GM19099 (cell line): ENCODE measurements around the gene AGBL3.

Experiments used
- POLR2A ChIP-seq: IDR thresholded peaks from 3 replicates; pipeline ENCODE4 v1.6.1; 2011; ENCODE audit warnings: low read depth; ENCODE audit not compliant: insufficient read length; ENCODE audit errors: extremely low read depth

The AGBL3 gene

DNA sequence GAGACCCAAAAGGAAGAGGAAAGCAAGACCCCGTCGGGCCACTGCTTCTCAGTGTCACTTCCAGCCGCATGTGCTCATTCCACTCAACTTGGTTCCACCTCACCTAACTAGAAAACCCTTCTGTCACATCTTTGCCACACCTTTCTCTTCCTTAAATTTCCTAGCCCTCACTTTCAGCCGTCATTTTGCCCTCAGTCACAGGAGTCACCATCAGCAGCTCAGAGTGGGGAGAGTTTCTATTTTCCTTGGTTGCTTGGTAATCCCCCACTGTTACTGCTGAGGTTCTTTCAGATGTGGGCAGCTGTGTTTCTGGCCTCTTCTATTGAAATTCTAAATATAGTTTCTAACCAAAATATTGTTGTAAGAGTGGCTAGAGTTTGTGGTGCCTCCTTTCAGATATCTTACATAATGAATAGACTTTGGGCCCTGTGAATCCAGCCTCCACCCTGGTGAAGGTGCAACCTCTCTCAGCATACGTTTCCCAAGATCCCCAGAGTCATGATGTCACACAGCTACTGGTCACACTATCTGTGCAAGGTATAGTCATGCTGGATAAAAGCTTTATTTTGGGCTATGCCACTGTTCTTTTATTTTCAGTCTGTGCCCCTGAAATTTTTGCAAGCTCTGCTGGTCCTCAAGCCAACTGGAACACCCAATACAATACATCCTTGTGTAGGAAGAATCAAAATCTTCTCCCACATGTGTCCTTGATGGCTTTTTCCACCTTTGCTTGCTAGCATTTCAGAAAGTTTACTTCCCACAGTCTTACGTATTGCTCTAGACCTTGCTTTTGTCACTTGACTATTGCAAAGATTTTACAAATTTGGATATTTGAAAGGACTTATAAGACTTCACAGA, 9.2 kb downstream of the AGBL3 start:
- TF ChIP-seq POLR2A: peak; percentile 39

DNA sequence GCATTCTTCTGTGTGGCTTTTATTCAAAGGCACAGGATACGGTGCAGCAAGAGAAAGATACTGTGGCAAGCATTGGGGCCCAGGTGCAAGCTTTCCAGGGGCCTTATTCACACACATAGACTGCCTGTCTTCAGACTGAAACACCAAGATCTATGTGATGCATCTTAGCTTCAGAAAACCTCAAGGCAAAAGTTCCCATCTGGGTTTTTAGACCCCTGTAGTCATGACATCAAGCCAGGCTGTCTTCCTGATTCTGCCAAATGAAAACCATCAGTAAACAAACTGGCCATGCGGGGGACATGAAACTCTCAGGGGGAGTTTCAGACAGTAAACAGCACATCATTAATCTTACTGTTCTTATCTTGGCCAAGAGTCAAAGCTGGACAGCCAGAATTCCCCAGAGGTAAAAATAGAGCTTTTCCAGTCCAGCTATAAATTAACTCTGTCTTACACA, 9.8 kb downstream of the AGBL3 start:
- peak; percentile 39 for TF ChIP-seq POLR2A

GRCh38 chr7:134997214-134997885, 11.0 kb downstream of the AGBL3 start:
- no peak for TF ChIP-seq POLR2A

DNA sequence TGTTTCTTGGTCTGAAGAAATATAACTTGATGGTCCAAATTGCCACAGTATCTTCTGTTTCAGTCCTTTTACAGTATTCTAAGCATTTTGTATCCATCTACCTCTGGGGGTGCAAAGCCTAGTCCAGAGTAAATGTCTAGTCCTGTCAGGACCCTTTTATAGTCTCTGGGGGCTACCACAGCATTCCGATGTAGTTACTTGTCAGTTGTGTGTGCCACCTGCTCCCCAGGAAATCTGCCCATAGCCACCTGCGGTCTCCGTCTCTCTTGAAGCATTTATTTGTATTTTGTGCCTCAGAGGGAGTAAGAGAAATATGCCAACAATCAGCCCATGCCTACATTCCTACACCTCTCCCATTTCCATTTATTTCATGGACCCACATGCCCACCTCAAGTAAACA, 12.8 kb downstream of the AGBL3 start:
- TF ChIP-seq POLR2A: no peak

GRCh38 chr7:135001390-135002165, 15.3 kb downstream of the AGBL3 start:
- no peak for TF ChIP-seq POLR2A

DNA sequence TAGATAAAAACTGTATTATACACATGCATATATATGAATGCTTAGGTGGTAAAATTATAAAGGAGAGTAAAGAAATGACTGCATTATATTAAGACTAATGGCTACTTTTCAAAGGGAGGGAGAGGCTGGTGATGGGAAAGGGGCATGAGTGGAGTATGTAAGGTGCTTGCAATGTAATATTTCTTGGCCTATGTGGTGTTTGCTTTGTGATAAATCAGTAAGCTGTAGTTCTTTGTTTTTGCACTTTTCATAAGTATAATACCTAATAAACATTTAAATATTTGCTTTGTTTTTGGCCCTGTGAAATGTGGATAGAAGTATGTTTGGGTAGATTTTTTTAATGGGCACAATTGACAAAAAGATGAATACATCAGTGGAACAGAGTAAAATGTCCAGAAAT, 25.9 kb downstream of the AGBL3 start:
- TF ChIP-seq POLR2A: no peak

DNA sequence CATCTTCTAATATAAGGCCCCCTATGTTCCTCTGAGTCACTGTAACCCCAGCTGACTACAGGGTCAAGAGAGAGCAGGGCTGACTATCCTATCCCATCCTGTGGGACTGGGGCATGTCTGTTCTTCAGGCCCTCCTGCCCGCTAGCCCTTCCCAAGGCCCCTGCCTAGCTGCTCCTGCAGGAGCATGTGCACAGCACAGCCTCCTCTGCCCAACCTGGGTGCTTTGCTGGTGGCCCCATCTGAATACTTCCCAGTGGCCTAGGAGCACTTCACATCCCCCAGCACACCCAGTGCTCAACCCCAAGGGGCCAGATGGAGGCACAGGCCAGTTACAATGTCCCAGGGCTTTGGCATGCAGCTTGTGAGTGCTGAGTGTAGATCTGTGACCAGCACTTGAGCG, 37.3 kb downstream of the AGBL3 start:
- TF ChIP-seq POLR2A: no peak

- TF ChIP-seq POLR2A: no peak
These were observed 48.9 kb downstream of the AGBL3 start for GRCh38 chr7:135035252-135035651.

DNA sequence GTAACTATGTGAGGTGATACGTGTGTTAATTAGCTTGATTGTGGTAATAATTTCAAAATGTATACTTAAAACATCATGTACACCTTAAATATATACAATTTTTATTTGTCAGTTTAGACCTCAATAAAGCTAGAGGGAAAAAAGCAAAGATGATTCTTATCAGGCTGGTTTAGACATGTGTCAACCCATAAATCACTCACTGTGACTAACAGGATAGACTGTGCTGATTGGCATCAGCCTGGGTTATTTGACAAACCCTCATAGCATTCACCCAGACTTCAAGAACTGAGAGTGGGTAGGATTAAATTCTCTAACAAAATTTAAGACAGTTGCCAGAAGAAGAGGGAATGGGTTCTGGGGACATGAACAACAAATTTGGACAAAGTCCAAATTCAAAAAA, 87.8 kb downstream of the AGBL3 start:
- no peak for TF ChIP-seq POLR2A

GRCh38 chr7:135074531-135074930, 88.2 kb downstream of the AGBL3 start:
- no peak for TF ChIP-seq POLR2A

DNA sequence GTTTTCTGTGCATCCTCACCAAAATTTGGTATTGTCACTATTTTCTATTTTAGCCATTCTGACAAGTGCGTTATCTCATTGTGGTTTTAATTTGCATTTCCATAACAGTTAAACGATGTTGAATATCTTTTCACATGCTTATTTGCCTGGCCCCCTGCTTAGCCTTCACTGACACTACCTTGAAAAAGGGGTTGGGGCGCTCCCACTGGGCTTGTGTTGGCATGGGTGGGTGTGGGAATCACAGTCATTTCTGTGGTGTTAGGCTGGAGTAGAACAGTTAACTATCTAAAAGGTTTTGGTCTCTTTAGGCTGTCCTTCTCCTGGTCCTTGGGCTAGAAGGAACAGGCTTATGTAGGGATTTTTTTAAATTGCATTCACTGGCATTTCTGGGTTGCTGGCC, 89.4 kb downstream of the AGBL3 start:
- no peak for TF ChIP-seq POLR2A

- TF ChIP-seq POLR2A: no peak
These were observed 90.6 kb downstream of the AGBL3 start for GRCh38 chr7:135076882-135077281.

- TF ChIP-seq POLR2A: no peak
These were observed 91.3 kb downstream of the AGBL3 start for GRCh38 chr7:135077642-135078041.

DNA sequence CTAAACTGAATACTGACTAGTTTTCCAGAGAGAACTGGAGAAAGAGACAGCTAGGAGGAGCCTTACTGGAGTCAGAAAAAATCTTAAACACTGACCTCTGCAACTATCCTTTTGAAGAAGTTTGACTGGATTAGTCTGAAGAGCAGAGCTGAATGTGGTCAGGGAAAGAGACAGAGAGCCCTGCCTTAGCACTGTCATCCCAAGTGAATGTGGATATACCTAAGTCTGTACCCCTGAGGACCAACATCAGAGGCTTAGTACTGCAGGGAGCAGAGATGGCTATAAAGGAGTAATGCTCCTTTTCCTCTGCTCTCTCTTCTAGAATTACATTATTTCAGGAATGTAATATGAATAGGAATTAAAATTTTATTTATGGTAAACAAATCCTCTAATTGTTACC, 91.7 kb downstream of the AGBL3 start:
- TF ChIP-seq POLR2A: no peak

DNA sequence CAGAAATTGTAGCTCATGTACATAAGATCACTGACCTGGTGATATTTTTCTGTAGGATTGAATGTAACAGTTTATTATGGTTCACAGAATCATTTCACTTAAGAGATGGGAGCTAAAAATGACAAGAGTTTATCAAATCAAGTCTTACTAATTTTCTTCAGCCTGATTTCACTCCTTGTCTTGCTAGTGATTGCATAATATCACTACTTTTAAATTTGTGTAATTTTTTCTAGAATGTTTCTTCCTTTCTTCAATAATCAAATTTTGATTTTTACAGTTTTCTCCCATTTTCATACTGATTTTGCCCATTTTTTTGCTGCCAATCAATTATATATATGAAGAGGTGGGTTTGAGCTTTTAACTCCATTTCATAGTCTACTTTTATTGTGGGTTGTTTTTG, 92.8 kb downstream of the AGBL3 start:
- no peak for TF ChIP-seq POLR2A
